Memory B cell (primary cell): ENCODE results near the gene TMEM267.
"Not testable (repeated sequence)": the region's sequence is repeated elsewhere in the genome, so short reads cannot be mapped to it uniquely, and the experiment has no call there.

Experiments used
- ATAC-seq: fragments of 150-1000 bp; cut with Tn5 transposase; 2 replicates; pipeline ENCODE4 v1.10.0; 2021; ENCODE audit warnings: low read depth, mild to moderate bottlenecking, moderate library complexity
- DNase-seq, 2 donors: peaks; one replicate each; pipeline ENCODE4 v3.0.0; 2022; ENCODE audit warnings: low spot score in 2 of 2
- H3K27ac Mint-ChIP-seq: one replicate; pipeline ENCODE4 v1.8.0; 2022; ENCODE audit warnings: mild to moderate bottlenecking, moderate library complexity, mixed read lengths
- H3K27me3 Mint-ChIP-seq: one replicate; pipeline ENCODE4 v1.8.0; 2022; ENCODE audit warnings: mixed read lengths
- H3K36me3 Mint-ChIP-seq: one replicate; pipeline ENCODE4 v1.8.0; 2022; ENCODE audit warnings: mild to moderate bottlenecking, mixed read lengths
- H3K4me1 Mint-ChIP-seq: one replicate; pipeline ENCODE4 v1.8.0; 2022; ENCODE audit warnings: mixed read lengths
- H3K4me3 Mint-ChIP-seq: one replicate; pipeline ENCODE4 v1.8.0; 2022; ENCODE audit warnings: mild to moderate bottlenecking, moderate library complexity, mixed read lengths
- H3K9me3 Mint-ChIP-seq: one replicate; pipeline ENCODE4 v1.8.0; 2022; ENCODE audit warnings: mixed read lengths

Gene TMEM267

DNA sequence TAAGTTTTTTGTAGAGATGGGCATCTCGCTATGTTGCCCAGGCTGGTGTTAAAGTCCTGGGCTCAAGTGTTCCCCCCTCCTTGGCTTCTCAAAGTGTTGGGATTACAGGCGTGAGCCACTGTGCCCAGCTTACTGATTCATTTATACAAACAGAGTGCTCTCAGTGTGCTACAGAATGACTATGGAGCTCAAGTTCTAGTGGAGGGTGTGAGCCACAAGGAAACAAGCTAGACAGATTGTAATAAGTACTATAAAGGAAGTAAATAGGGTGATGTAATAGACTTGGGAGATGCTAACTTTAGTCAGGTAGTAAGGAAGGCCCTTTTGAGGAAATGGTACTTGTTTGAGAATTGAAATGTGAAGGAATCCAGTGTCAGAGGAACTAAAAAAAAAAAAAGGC is 1.7 kb upstream of the TMEM267 start:
- no peak for ATAC-seq
- H3K9me3 Mint-ChIP-seq, result no peaks in the 10 kb centered on the region
- H3K36me3 Mint-ChIP-seq, result no peaks in the 10 kb centered on the region

DNA sequence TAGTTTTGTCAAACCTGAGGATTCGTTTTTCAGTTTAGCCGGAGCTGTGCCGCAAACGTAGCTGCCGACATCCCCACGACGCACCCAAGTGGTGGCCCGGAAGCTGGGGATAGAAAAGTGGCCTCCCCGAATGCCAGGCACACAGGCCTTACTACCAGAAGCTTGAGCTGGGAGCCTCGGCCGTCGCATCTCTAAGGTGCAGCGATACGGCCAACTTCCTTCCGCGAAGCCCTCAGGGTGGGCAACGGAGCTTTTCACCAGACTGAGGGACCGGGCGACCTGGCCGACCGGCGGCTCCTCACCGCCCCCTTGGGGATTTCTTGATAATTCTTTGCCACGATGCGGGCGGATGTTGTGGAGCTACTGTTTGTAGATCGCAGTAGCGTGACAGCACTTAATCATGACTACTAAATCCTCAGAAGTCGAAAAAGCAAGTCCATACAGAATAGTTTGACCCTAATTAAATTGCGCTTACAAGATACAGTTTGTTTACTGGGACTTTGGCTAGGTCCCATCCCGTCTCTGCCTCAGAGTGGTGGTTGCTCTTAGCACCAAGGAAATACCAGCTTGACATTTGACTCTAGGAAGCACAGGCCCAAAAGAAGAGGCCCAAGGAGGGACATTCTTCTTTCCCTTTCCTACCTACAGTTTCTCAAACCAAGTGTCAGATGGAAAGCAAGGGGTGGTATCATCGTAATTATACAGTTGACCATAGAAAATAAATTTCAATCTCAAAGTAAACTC is 613 bp upstream of the TMEM267 start:
- DNase-seq (peak; percentile 87 to 88), ATAC-seq (peak; percentile 72)
- no peaks in the 10 kb centered on the region for H3K27me3 Mint-ChIP-seq
- H3K9me3 Mint-ChIP-seq, result no peaks in the 10 kb centered on the region
- H3K36me3 Mint-ChIP-seq, result no peaks in the 10 kb centered on the region
- H3K4me1 Mint-ChIP-seq, result peaks cover 14% of the 10 kb centered on the region
- peak overlapping the region; percentile 100 for H3K27ac Mint-ChIP-seq
- peak overlapping the region; percentile 98 for H3K4me3 Mint-ChIP-seq

More for the DNA sequence above, 1.7 kb upstream of the TMEM267 start:
- Mint-ChIP-seq H3K27ac (peak overlapping the region; percentile 100), H3K4me3 (no peak overlapping the region), H3K27me3 (no peaks in the 10 kb centered on the region), H3K4me1 (peaks cover 14% of the 10 kb centered on the region)
- DNase-seq, result no peak

DNA sequence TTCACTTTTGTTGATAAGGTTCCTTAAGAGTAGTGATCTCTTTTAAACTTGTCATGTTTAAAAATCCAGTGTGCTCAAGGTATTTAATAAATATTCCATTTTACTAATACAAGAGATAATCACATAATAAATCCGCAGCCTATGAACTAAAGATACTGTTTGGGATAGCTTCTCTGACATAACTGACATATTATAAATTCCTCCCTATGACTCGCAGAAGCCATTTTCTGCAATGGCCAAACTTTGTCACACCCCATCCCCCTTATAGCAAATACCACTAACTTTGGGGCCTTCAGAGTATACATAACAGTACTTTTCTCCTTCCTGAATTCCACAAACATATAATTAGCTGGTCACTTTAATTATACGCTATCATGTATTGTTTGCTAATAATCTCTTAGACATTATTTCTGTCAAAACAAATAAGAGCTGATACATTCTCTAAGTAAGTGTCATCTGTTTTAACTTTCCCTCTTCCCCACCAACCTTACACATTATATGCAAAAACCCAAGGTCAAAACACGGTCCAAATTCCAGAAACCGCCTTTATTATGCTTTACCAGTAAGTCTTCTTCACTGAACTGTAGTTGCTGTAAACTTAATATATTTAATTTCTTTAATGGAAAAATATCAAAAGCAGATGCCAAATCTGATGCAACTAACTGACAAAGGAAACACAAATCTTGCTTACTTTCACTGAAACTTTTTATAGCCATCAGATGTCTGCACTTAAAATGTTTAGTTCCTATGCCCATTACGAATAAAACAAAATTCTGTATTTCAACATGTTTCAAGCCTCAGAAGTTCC is 971 bp downstream of the TMEM267 start:
- ATAC-seq (no peak), DNase-seq (no peak)
- Mint-ChIP-seq H3K4me1 (peaks cover 14% of the 10 kb centered on the region), H3K9me3 (no peaks in the 10 kb centered on the region), H3K4me3 (peak overlapping the region; percentile 98), H3K27me3 (no peaks in the 10 kb centered on the region), H3K36me3 (no peaks in the 10 kb centered on the region), H3K27ac (peak overlapping the region; percentile 100)

DNA sequence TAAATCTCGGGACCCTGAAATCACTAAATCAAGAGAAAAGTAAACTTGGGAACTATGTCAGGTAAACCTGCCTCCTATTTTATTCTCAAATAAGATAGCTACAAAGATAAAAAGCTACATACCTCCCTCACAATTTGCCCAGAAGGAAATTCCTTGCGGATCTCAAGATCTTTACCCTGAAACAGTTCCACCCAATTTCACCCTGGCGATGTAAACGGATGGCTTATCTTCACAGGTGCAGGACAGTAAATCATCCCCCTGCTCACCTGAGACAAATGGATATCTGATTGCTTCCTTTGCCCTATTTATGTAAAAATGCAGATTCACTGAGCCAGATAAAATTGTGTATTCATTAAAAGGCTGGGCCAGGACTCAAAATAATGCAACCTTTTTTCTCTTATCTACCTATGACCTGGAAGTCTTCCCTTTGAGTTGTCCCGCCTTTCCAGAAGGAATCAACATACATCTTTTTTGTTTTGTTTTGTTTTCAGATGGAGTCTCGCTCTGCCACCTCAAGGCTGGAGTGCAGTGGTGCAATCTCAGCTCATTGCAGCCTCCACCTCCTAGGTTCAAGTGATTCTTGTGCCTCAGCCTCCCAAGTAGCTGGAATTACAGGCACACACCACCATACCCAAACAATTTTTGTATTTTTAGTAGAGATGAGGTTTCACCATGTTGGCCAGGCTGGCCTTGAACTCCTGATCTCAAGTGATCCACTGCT is 13.8 kb downstream of the TMEM267 start:
- H3K27me3 Mint-ChIP-seq, result no peaks in the 10 kb centered on the region
- ATAC-seq (no peak), DNase-seq (no peak)
- H3K4me3 Mint-ChIP-seq, result no peak overlapping the region
- H3K4me1 Mint-ChIP-seq, result peaks cover 17% of the 10 kb centered on the region
- H3K9me3 Mint-ChIP-seq, result peaks cover 9% of the 10 kb centered on the region
- H3K27ac Mint-ChIP-seq, result no peak overlapping the region
- peaks cover 43% of the 10 kb centered on the region for H3K36me3 Mint-ChIP-seq

DNA sequence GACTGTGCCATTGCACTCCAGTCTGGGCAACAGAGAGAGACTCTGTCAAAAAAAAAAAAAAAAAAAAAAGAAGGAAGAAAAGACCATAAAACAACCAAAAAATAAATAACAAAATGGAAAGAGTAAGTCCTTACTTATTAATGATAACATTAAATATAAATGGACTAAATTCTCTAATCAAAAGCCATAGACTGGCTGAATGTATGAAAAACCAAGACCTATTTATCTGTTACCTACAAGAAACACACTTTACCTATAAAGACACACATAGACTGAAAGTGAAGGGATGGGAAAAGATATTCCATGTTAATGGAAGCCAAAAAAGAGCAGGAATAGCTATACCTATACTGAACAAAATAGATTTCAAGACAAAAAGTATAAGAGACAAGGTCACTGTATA is 16.6 kb downstream of the TMEM267 start:
- DNase-seq, result no peak
- Mint-ChIP-seq H3K36me3 (peaks cover 39% of the 10 kb centered on the region), H3K4me1 (peaks cover 3% of the 10 kb centered on the region), H3K27me3 (no peaks in the 10 kb centered on the region), H3K27ac (no peak overlapping the region), H3K9me3 (peaks cover 8% of the 10 kb centered on the region), H3K4me3 (no peak overlapping the region)
- no peak for ATAC-seq

DNA sequence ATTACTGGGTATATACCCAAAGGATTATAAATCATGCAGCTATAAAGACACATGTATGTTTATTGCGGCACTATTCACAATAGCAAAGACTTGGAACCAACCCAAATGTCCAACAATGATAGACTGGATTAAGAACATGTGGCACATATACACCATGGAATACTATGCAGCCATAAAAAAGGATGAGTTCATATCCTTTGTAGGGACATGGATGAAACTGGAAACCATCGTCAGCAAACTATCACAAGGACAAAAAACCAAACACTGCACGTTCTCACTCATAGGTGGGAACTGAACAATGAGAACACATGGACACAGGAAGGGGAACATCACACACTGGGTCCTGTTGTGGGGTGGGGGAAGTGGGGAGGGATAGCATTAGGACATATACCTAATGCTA is 18.2 kb downstream of the TMEM267 start:
- ATAC-seq, H3K27ac Mint-ChIP-seq, H3K27me3 Mint-ChIP-seq, DNase-seq, H3K4me1 Mint-ChIP-seq, H3K4me3 Mint-ChIP-seq, H3K9me3 Mint-ChIP-seq: not testable (repeated sequence)
- H3K36me3 Mint-ChIP-seq, result peaks cover 33% of the 10 kb centered on the region

DNA sequence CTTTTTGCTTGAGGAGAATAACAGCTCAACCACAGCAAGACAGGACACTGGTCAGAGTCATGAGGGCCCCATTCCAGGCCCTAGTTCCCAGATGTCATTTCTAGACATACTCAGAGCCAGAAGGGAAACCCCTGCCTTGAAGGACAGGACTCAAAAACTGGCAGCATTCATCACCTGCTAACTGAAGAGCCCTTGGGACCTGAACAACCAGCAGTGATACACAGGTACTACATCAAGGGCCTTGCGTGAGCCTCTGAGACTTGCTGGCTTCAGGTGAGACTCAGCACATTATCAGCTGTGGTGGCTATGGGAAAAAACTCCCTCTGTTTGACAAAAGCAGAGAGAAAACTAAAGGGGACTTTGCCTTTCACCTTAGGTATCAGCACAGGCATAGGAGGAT is 22.6 kb downstream of the TMEM267 start:
- Mint-ChIP-seq H3K36me3 (peaks cover 27% of the 10 kb centered on the region), H3K4me3 (no peak overlapping the region), H3K27me3 (no peaks in the 10 kb centered on the region), H3K27ac (no peak overlapping the region), H3K9me3 (peaks cover 2% of the 10 kb centered on the region), H3K4me1 (peaks cover 9% of the 10 kb centered on the region)
- DNase-seq, result no peak
- no peak for ATAC-seq

DNA sequence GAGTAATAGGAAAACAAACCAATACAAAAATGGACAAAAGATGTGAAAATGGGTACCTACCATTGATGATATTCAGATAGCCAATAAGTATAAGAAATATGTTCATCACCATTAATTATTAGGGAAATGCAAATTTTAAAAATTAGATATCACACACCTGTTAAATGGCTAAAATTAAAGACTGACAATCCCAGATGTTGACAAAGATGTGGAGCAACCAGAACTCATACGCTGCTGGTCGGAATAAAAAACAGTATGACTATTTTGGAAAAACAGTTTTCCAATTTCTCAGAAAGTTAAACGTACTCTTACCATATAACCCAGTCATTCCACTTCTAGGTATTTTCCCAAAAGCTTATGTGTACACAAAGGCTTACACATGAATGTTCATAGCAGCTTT is 27.1 kb downstream of the TMEM267 start:
- Mint-ChIP-seq H3K4me3 (no peak overlapping the region), H3K36me3 (peaks cover 33% of the 10 kb centered on the region), H3K9me3 (peaks cover 2% of the 10 kb centered on the region), H3K27ac (no peak overlapping the region), H3K4me1 (peaks cover 6% of the 10 kb centered on the region), H3K27me3 (no peaks in the 10 kb centered on the region)
- no peak for ATAC-seq
- DNase-seq, result no peak

DNA sequence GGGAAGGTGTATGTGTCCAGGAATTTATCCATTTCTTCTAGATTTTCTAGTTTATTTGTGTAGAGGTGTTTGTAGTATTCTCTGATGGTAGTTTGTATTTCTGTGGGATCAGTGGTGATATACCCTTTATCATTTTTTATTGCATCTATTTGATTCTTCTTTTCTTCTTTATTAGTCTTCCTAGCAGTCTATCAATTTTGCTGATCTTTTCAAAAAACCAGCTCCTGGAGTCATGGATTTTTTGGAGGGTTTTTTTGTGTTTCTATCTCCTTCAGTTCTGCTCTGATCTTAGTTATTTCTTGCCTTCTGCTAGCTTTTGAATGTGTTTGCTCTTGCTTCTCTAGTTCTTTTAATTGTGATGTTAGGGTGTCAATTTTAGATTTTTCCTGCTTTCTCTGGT is 42.1 kb downstream of the TMEM267 start:
- peaks cover 29% of the 10 kb centered on the region for H3K9me3 Mint-ChIP-seq
- not testable (repeated sequence) for DNase-seq, H3K27ac Mint-ChIP-seq, H3K4me3 Mint-ChIP-seq, H3K27me3 Mint-ChIP-seq, ATAC-seq, H3K4me1 Mint-ChIP-seq
- H3K36me3 Mint-ChIP-seq, result peaks cover 15% of the 10 kb centered on the region

DNA sequence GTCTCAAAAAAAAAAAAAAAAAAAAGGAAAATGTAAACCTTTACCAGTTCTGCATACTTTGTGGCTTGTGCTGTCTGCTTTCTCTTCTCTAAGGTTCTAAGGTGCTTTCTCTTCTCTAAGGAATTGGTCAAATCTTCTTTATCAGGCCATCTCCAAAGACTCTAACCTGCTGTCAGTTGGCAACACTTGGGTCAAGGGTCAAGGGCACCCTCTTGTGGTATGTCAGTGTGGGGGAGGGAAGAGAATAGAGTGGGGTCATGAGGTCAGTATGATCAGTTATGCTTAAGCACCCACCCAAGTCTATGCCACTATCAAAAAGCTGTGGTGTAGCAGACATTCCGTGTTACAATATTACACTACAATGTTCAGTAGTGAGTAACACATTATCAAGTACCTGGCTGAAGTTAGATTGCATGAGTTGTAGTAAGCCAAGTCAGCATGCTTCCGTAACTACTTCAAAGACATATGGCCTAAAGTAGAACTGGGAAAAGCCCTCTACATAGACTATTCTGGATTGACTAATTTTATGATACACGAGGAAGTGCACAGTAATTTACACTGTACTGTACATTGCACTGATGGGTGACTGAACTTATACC is 46.5 kb downstream of the TMEM267 start:
- H3K4me3 Mint-ChIP-seq, result no peak overlapping the region
- H3K27ac Mint-ChIP-seq, result no peak overlapping the region
- peaks cover 3% of the 10 kb centered on the region for H3K36me3 Mint-ChIP-seq
- no peaks in the 10 kb centered on the region for H3K27me3 Mint-ChIP-seq
- DNase-seq, result no peak
- peaks cover 21% of the 10 kb centered on the region for H3K9me3 Mint-ChIP-seq
- ATAC-seq, result no peak
- H3K4me1 Mint-ChIP-seq, result peaks cover 7% of the 10 kb centered on the region

DNA sequence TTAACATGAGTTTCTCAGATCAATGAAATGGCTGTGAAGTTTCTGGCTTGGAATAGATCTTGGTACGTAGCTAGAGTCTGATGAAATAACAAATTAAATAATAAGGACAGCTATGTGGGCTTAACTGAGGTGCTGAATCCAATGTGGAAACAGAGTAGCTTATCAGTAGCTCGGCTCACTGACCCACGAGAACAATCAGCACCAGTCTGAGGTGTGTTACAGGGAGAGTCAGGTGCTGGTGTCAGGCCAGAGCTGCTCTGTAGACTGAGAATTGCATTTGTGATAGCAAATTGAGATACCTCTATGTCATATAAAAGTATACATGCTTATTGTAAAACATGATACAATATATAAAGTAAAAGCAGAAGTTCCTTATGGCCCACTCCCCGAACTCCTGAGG is 50.3 kb downstream of the TMEM267 start:
- DNase-seq (no peak), ATAC-seq (no peak)
- peaks cover 2% of the 10 kb centered on the region for H3K36me3 Mint-ChIP-seq
- H3K27ac Mint-ChIP-seq, result no peak overlapping the region
- H3K4me1 Mint-ChIP-seq, result no peaks in the 10 kb centered on the region
- no peaks in the 10 kb centered on the region for H3K27me3 Mint-ChIP-seq
- H3K9me3 Mint-ChIP-seq, result peaks cover 9% of the 10 kb centered on the region
- H3K4me3 Mint-ChIP-seq, result no peak overlapping the region

DNA sequence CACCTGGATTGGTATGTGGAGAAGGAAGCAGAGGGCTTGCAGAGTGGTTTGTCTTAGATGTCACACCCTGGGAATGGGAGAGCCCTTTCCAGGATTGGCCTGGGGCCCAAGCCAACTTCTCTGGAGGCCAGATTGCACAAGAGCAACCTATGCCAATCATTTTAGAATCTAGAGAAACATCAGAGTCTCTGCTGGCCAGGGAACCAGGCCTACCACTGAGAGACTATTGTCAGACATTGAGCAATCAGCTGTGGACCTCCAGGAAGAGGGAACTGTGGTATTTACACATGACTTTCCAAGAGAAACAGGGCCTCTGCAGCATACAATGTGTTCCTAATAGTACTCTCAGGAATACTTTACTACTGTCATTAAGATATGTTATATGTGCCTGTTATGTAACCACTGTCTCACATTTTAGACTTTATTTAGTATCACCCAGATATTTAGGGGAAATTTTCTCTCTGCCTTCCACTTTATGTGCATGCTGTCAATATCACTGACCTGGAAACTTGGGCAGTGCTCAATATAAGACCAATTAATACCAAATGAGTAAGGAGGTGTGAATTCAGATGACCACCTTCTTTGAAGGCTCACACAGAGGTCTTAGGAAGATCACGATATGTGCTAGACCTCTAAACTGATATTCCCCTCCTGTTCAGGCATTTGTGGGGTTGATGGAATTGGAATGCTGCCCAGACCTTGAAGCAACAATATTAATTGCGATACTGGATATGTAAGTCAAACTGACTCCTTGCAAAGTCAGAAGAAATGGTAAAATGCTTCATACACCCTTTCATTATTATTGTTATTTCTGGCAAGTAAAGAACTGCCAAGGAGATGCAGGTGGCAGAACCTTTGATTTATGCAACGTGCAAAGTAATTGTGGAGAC is 50.9 kb downstream of the TMEM267 start:
- H3K4me3 Mint-ChIP-seq, result no peak overlapping the region
- peaks cover 2% of the 10 kb centered on the region for H3K36me3 Mint-ChIP-seq
- H3K27ac Mint-ChIP-seq, result no peak overlapping the region
- DNase-seq (no peak), ATAC-seq (no peak)
- H3K27me3 Mint-ChIP-seq, result no peaks in the 10 kb centered on the region
- H3K4me1 Mint-ChIP-seq, result no peaks in the 10 kb centered on the region
- peaks cover 4% of the 10 kb centered on the region for H3K9me3 Mint-ChIP-seq

DNA sequence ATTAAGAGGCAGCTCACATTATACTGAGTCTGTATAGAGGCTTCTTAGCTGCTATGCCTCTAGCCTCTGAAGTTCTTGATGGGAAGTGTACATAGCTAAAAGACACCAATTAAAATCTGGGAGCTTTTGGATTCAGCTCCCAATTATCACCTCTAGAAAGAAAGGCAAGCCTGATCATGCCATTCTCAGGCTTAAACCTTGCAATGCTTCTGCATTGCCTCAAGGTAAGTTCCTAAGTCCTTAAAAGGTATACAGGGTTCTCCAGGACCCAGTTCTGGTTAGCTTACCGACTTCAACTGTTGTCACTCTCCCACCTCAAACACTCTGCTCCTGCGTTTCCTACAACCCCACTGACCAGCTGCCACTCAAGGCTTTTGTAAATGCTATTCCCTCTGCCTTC is 54.0 kb downstream of the TMEM267 start:
- H3K4me1 Mint-ChIP-seq, result no peaks in the 10 kb centered on the region
- no peak overlapping the region for H3K4me3 Mint-ChIP-seq
- DNase-seq, result no peak
- no peaks in the 10 kb centered on the region for H3K36me3 Mint-ChIP-seq
- ATAC-seq, result no peak
- H3K27me3 Mint-ChIP-seq, result peaks cover 1% of the 10 kb centered on the region
- H3K9me3 Mint-ChIP-seq, result no peaks in the 10 kb centered on the region
- no peak overlapping the region for H3K27ac Mint-ChIP-seq
